Upper lobe of right lung (tissue), 1 donor: Measurements from ENCODE around the gene ZNF460. TPM values are rescaled to one million over a fixed set of nuclear protein-coding genes. Genes with fewer than 3 reads are reported as not detected.

ENCODE experiments used
- ATAC-seq: fragments of 200-7000 bp; cut with Tn5 transposase; one replicate; pipeline ENCODE4 v1.9.1; 2020; ENCODE audit warnings: mild to moderate bottlenecking, moderate library complexity
- DNase-seq: peaks from one replicate; pipeline ENCODE4 v3.0.0-alpha.2; 2020
- H3K27ac ChIP-seq: fragments of 200-600 bp; one replicate; pipeline ENCODE4 v1.8.0; 2022
- H3K27me3 ChIP-seq: fragments of 200-600 bp; one replicate; pipeline ENCODE4 v1.8.0; 2022; ENCODE audit warnings: mild to moderate bottlenecking
- H3K36me3 ChIP-seq: fragments of 200-600 bp; one replicate; pipeline ENCODE4 v1.8.0; 2022
- H3K4me1 ChIP-seq: fragments of 200-600 bp; one replicate; pipeline ENCODE4 v1.8.0; 2022
- H3K4me3 ChIP-seq: fragments of 200-600 bp; one replicate; pipeline ENCODE4 v1.8.0; 2022; ENCODE audit warnings: mild to moderate bottlenecking
- H3K9me3 ChIP-seq: fragments of 200-600 bp; one replicate; pipeline ENCODE4 v1.8.0; 2022
- CTCF ChIP-seq: fragments of 200-600 bp; IDR thresholded peaks from one replicate; pipeline ENCODE4 v1.8.0; 2022; ENCODE audit warnings: antibody characterized with exemption
- intact Hi-C: fragments of 100-400 bp; cut with DNase I; formaldehyde crosslinking; loops from one replicate; pipeline ENCODE4 v1.11.0; 2022
- total RNA-seq: library from RNA; stranded (reverse); fragmentation: NEBNext Ultra II Directional; extraction: Animal tissue kit (Norgen Biotek cat#: 25700); gene quantifications from one replicate; pipeline ENCODE4 v1.2.1, GENCODE V29; 2021
- donor health status: DM: no; HTN: yes; CAD: no; lungs with severe emphysema.

The ZNF460 gene
- total RNA-seq, 1 donor from 2014 or later: 54.5 TPM

DNA sequence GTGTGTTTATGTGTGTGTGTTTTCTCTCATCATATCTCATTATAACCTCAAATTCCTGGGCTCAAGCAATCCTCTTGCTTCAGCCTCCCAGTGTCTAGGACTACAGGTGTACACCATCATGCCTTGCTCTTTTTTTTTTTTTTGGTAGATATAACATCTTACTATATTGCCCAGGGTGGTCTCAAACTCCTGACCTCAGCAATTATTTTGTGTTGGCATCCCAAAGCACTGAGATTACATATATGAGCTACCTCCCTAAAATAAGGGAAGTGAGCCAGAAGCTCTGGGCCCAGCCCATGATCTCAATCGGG is 39.5 kb downstream of the ZNF460 start:
- H3K27me3 ChIP-seq: peaks cover 7% of the 10 kb centered on the region
- H3K9me3 ChIP-seq: no peaks in the 10 kb centered on the region
- H3K27ac ChIP-seq: peak overlapping the region; percentile 88
- no peak for ATAC-seq
- no peak for TF ChIP-seq CTCF
- H3K4me3 ChIP-seq: peak overlapping the region; percentile 94
- peaks cover 8% of the 10 kb centered on the region for H3K4me1 ChIP-seq
- intact Hi-C loops: no loop called here
- peaks cover 13% of the 10 kb centered on the region for H3K36me3 ChIP-seq
- DNase-seq: no peak

DNA sequence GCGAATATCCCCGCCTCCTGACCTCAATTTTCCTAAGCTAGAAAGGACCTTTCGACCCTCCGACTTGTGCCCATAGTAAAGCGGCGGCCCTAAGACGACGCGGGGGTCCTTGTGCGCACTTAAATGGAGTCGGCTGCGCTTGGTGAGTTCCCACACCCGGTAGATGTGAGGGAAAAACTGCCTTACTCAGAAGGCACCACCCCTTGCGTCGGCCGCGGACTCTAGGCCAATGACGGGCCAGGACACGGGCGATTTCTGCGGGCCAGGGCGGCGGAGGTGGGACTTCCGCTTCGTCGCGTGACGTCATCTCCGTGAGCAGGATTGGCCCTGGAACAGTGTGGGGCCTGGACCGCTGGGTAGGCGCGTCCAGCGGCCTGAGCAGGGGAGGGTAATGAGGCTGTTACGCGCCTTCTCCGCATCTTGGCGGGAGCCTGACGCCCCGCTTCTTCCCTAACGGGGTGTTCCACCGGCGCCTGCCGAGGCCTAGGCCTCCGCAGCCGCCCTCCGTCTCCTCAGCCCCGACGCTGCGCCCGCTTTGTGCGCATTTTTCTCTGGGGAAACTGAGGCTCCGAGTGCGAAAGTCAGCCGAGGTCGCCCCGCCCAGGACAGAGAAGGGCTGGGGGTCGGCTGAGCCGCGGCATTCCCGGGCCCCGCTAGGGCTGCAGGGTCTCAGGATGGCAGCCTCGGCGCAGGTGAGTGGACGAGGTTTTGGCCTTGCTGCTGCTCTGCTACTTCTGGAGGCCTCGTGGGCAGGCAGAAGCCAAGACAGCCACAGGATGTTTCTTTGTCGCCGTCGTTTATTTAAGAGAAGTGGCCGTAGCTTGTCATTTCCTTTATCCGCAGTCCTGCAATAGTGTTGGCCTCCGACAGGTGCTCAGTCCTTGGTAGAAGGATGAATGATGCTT is 40.1 kb downstream of the ZNF460 start, which contains the start of gene ZNF543:
TSS of gene ZNF543 (plus strand) at position 293 of the 905 bp plus-strand sequence. CDS start at position 675, 382 bp downstream.
- Histone ChIP-seq H3K36me3 (peaks cover 20% of the 10 kb centered on the region), H3K4me1 (peaks cover 8% of the 10 kb centered on the region), H3K27ac (peak within 1 kb of the TSS; percentile 88), H3K9me3 (no peaks in the 10 kb centered on the region), H3K27me3 (peaks cover 7% of the 10 kb centered on the region), H3K4me3 (peak within 1 kb of the TSS; percentile 94)
- intact Hi-C loops: no loop called here
- peak; percentile 99 for ATAC-seq
- DNase-seq: peak; percentile 97
- no peak for TF ChIP-seq CTCF

DNA sequence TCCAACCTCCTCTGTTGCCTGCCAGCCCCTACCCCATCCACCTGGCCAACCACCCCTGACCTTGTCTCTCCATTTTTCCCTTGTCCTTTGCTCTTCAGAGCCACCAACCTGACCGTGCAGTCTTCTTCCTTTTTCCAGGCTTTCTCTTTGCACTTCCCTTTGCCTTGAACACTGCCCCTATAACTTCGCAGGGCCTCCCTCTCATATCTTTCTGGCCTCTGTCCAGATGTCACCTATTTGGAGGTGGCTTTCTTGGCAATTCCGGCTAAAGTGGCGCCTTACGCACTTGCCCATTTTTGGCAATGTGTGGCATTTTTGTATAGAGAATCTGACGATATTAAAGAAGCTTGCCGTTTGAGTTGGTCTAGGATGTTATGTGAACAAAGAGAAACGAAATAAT is 40.8 kb downstream of the ZNF460 start:
- peaks cover 8% of the 10 kb centered on the region for H3K4me1 ChIP-seq
- H3K27ac ChIP-seq: peak overlapping the region; percentile 88
- no peak for ATAC-seq
- H3K27me3 ChIP-seq: peaks cover 7% of the 10 kb centered on the region
- DNase-seq: no peak
- peaks cover 26% of the 10 kb centered on the region for H3K36me3 ChIP-seq
- intact Hi-C loops: no loop called here
- H3K9me3 ChIP-seq: no peaks in the 10 kb centered on the region
- TF ChIP-seq CTCF: no peak
- H3K4me3 ChIP-seq: peak overlapping the region; percentile 94

DNA sequence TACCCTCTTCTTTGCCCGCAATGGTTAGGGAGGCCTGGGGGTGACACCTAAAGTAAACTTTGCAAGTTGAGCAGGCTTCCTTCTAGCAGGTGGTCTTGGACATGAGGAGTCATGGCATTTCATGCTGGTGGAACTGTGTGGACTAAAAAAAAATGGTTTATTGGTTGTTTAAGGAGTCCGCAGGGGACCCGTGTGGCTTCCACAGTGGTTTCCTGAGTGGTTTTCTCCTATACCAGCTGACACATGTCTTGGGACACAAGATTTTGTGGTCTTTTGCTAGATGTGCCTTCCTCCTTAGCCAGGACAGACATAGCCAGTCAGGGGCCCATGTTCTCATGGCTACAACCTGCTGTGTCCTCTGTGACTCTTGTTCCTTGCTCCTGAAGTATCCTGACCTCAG is 41.5 kb downstream of the ZNF460 start:
- intact Hi-C loops: no loop called here
- DNase-seq: no peak
- H3K27me3 ChIP-seq: peaks cover 7% of the 10 kb centered on the region
- no peak for ATAC-seq
- no peak overlapping the region for H3K27ac ChIP-seq
- TF ChIP-seq CTCF: no peak
- H3K4me1 ChIP-seq: peaks cover 8% of the 10 kb centered on the region
- H3K4me3 ChIP-seq: no peak overlapping the region
- H3K36me3 ChIP-seq: peaks cover 33% of the 10 kb centered on the region
- H3K9me3 ChIP-seq: no peaks in the 10 kb centered on the region

DNA sequence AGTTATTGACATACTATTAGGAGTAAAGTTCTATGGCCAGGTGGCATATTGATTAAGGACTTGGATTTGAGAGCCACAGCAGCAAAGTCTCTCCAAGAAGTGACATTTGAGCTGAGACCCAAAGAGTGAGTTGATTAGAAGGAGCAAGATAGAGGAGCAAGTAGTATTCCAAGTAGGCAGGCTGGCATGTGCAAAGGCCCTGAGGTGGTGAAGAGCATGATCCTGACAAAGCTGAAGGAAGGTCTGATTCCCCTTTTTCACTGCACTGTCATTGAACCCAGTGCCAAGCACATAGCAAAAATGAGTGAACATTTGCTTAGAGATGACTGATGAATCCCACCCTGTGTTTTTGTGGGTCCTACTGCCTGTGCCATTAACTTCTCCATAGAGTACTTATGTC is 44.7 kb downstream of the ZNF460 start:
- H3K27me3 ChIP-seq: no peaks in the 10 kb centered on the region
- DNase-seq: no peak
- H3K4me1 ChIP-seq: peaks cover 4% of the 10 kb centered on the region
- intact Hi-C loops: no loop called here
- ATAC-seq: no peak
- peaks cover 9% of the 10 kb centered on the region for H3K9me3 ChIP-seq
- H3K36me3 ChIP-seq: peaks cover 57% of the 10 kb centered on the region
- H3K27ac ChIP-seq: no peak overlapping the region
- TF ChIP-seq CTCF: no peak
- H3K4me3 ChIP-seq: no peak overlapping the region
